CD4-positive, alpha-beta T cell treated with Interleukin-4 for 1 hour (primary cell): ENCODE results near the gene C2orf80.
"Not testable (repeated sequence)": the region's sequence is repeated elsewhere in the genome, so short reads cannot be mapped to it uniquely, and the experiment has no call there.

Experiments
- DNase-seq, 2 donors: peaks; one replicate each; pipeline ENCODE4 v3.0.0-alpha.2; 2020 to 2022

The C2orf80 gene

GRCh38 chr2:208189810-208190503 is at the start of gene C2orf80:
Gene C2orf80, minus strand, starts transcription at chr2:208190030. Its CDS starts 3,044 bp downstream, at chr2:208186986.
- no peak for DNase-seq

- DNase-seq: no peak
Measured at GRCh38 chr2:208235860-208236259, 46.0 kb upstream of the C2orf80 start.

GRCh38 chr2:208234786-208235185 is 45.0 kb upstream of the C2orf80 start:
- no peak for DNase-seq

- DNase-seq: no peak
Measured at GRCh38 chr2:208228476-208228875, 38.6 kb upstream of the C2orf80 start.

GRCh38 chr2:208227581-208228232 is 37.9 kb upstream of the C2orf80 start:
- DNase-seq: no peak

GRCh38 chr2:208224802-208225201 is 35.0 kb upstream of the C2orf80 start:
- DNase-seq: no peak

GRCh38 chr2:208222351-208222750 is 32.5 kb upstream of the C2orf80 start:
- no peak for DNase-seq

- not testable (repeated sequence) for DNase-seq
Measured at GRCh38 chr2:208221873-208222272, 32.0 kb upstream of the C2orf80 start.

GRCh38 chr2:208210688-208211451 is 21.0 kb upstream of the C2orf80 start:
- DNase-seq: no peak

- no peak for DNase-seq
Measured at GRCh38 chr2:208208335-208209085, 18.7 kb upstream of the C2orf80 start.

GRCh38 chr2:208207769-208208168 is 17.9 kb upstream of the C2orf80 start:
- no peak for DNase-seq

- no peak for DNase-seq
Measured at GRCh38 chr2:208204166-208204565, 14.3 kb upstream of the C2orf80 start.

- DNase-seq: no peak
Measured at GRCh38 chr2:208195531-208195930, 5.7 kb upstream of the C2orf80 start.

- DNase-seq: no peak
Measured at GRCh38 chr2:208192611-208193236, 2.9 kb upstream of the C2orf80 start.

- no peak for DNase-seq
Measured at GRCh38 chr2:208189069-208189809, 591 bp downstream of the C2orf80 start.

- DNase-seq: no peak
Measured at GRCh38 chr2:208186893-208187292, 2.9 kb downstream of the C2orf80 start.

- DNase-seq: no peak
Measured at GRCh38 chr2:208186465-208186864, 3.4 kb downstream of the C2orf80 start.

- no peak for DNase-seq
Measured at GRCh38 chr2:208183972-208184705, 5.7 kb downstream of the C2orf80 start.

GRCh38 chr2:208183526-208183925 is 6.3 kb downstream of the C2orf80 start:
- peak in 1 of 2 donors; percentile 15 for DNase-seq

- DNase-seq: no peak
Measured at GRCh38 chr2:208182835-208183234, 7.0 kb downstream of the C2orf80 start.

- no peak for DNase-seq
Measured at GRCh38 chr2:208179028-208179609, 10.7 kb downstream of the C2orf80 start.
